Measurements from ENCODE around the gene NR1H2. TPM values are rescaled to one million over a fixed set of nuclear protein-coding genes. Genes with fewer than 3 reads are reported as not detected.

NR1H2 gene
- total and polyA plus RNA-seq, 2 experiments from 2014 or later: 32.9 to 70.2 TPM

DNA sequence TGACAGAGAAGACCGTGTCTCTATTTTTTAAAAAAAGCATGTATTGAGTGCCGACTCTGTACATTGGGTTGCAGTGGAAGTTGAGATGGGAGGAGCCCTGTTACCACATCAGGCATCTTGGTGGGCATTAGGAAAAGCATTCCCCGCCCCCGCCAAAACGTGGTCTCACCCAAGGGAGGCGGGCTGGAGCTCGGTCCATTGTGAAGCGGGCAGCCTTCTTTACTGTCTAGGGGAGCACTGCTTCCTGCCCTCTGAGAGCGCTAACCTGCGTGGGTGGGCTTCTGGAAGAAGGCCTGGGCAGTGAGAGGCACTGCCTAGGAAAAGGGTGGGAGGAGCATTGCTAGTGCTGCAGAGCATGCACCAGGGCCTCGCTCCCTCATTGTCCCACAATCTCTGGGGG is 3.9 kb downstream of the NR1H2 start:
- TF ChIP-seq ZNF331 (CRISPR knock-in tag; IDR thresholded peaks at IDR 0.05; ENCODE audit: low read depth): no peak
- no peak for TF ChIP-seq CREB1 (CRISPR knock-in tag; IDR thresholded peaks at IDR 0.05; ENCODE audit: low read depth)
- TF ChIP-seq, protein P1, sequence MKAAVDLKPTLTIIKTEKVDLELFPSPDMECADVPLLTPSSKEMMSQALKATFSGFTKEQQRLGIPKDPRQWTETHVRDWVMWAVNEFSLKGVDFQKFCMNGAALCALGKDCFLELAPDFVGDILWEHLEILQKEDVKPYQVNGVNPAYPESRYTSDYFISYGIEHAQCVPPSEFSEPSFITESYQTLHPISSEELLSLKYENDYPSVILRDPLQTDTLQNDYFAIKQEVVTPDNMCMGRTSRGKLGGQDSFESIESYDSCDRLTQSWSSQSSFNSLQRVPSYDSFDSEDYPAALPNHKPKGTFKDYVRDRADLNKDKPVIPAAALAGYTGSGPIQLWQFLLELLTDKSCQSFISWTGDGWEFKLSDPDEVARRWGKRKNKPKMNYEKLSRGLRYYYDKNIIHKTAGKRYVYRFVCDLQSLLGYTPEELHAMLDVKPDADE (IDR thresholded peaks at IDR 0.05): no peak
- no peak for TF ChIP-seq EZH2phosphoT487 (IDR thresholded peaks at IDR 0.05; ENCODE audit: unreplicated experiment)
- TF ChIP-seq, protein P2, sequence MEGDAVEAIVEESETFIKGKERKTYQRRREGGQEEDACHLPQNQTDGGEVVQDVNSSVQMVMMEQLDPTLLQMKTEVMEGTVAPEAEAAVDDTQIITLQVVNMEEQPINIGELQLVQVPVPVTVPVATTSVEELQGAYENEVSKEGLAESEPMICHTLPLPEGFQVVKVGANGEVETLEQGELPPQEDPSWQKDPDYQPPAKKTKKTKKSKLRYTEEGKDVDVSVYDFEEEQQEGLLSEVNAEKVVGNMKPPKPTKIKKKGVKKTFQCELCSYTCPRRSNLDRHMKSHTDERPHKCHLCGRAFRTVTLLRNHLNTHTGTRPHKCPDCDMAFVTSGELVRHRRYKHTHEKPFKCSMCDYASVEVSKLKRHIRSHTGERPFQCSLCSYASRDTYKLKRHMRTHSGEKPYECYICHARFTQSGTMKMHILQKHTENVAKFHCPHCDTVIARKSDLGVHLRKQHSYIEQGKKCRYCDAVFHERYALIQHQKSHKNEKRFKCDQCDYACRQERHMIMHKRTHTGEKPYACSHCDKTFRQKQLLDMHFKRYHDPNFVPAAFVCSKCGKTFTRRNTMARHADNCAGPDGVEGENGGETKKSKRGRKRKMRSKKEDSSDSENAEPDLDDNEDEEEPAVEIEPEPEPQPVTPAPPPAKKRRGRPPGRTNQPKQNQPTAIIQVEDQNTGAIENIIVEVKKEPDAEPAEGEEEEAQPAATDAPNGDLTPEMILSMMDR (conservative IDR thresholded peaks at IDR 0.05; ENCODE audit: low read depth in 2 of 2): no peak
- TF ChIP-seq POLR2AphosphoS5 (IDR thresholded peaks at IDR 0.05; ENCODE audit: low read depth): no peak
- TF ChIP-seq, protein P3, sequence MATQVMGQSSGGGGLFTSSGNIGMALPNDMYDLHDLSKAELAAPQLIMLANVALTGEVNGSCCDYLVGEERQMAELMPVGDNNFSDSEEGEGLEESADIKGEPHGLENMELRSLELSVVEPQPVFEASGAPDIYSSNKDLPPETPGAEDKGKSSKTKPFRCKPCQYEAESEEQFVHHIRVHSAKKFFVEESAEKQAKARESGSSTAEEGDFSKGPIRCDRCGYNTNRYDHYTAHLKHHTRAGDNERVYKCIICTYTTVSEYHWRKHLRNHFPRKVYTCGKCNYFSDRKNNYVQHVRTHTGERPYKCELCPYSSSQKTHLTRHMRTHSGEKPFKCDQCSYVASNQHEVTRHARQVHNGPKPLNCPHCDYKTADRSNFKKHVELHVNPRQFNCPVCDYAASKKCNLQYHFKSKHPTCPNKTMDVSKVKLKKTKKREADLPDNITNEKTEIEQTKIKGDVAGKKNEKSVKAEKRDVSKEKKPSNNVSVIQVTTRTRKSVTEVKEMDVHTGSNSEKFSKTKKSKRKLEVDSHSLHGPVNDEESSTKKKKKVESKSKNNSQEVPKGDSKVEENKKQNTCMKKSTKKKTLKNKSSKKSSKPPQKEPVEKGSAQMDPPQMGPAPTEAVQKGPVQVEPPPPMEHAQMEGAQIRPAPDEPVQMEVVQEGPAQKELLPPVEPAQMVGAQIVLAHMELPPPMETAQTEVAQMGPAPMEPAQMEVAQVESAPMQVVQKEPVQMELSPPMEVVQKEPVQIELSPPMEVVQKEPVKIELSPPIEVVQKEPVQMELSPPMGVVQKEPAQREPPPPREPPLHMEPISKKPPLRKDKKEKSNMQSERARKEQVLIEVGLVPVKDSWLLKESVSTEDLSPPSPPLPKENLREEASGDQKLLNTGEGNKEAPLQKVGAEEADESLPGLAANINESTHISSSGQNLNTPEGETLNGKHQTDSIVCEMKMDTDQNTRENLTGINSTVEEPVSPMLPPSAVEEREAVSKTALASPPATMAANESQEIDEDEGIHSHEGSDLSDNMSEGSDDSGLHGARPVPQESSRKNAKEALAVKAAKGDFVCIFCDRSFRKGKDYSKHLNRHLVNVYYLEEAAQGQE (IDR thresholded peaks at IDR 0.05; ENCODE audit: unreplicated experiment): no peak
- TF ChIP-seq, protein P4, sequence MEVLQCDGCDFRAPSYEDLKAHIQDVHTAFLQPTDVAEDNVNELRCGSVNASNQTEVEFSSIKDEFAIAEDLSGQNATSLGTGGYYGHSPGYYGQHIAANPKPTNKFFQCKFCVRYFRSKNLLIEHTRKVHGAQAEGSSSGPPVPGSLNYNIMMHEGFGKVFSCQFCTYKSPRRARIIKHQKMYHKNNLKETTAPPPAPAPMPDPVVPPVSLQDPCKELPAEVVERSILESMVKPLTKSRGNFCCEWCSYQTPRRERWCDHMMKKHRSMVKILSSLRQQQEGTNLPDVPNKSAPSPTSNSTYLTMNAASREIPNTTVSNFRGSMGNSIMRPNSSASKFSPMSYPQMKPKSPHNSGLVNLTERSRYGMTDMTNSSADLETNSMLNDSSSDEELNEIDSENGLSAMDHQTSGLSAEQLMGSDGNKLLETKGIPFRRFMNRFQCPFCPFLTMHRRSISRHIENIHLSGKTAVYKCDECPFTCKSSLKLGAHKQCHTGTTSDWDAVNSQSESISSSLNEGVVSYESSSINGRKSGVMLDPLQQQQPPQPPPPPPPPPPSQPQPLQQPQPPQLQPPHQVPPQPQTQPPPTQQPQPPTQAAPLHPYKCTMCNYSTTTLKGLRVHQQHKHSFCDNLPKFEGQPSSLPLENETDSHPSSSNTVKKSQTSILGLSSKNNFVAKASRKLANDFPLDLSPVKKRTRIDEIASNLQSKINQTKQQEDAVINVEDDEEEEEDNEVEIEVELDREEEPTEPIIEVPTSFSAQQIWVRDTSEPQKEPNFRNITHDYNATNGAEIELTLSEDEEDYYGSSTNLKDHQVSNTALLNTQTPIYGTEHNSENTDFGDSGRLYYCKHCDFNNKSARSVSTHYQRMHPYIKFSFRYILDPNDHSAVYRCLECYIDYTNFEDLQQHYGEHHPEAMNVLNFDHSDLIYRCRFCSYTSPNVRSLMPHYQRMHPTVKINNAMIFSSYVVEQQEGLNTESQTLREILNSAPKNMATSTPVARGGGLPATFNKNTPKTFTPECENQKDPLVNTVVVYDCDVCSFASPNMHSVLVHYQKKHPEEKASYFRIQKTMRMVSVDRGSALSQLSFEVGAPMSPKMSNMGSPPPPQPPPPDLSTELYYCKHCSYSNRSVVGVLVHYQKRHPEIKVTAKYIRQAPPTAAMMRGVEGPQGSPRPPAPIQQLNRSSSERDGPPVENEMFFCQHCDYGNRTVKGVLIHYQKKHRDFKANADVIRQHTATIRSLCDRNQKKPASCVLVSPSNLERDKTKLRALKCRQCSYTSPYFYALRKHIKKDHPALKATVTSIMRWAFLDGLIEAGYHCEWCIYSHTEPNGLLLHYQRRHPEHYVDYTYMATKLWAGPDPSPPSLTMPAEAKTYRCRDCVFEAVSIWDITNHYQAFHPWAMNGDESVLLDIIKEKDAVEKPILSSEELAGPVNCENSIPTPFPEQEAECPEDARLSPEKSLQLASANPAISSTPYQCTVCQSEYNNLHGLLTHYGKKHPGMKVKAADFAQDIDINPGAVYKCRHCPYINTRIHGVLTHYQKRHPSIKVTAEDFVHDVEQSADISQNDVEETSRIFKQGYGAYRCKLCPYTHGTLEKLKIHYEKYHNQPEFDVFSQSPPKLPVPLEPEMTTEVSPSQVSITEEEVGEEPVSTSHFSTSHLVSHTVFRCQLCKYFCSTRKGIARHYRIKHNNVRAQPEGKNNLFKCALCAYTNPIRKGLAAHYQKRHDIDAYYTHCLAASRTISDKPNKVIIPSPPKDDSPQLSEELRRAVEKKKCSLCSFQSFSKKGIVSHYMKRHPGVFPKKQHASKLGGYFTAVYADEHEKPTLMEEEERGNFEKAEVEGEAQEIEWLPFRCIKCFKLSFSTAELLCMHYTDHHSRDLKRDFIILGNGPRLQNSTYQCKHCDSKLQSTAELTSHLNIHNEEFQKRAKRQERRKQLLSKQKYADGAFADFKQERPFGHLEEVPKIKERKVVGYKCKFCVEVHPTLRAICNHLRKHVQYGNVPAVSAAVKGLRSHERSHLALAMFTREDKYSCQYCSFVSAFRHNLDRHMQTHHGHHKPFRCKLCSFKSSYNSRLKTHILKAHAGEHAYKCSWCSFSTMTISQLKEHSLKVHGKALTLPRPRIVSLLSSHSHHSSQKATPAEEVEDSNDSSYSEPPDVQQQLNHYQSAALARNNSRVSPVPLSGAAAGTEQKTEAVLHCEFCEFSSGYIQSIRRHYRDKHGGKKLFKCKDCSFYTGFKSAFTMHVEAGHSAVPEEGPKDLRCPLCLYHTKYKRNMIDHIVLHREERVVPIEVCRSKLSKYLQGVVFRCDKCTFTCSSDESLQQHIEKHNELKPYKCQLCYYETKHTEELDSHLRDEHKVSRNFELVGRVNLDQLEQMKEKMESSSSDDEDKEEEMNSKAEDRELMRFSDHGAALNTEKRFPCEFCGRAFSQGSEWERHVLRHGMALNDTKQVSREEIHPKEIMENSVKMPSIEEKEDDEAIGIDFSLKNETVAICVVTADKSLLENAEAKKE (CRISPR knock-in tag; IDR thresholded peaks at IDR 0.05): no peak
- TF ChIP-seq STAT1 (IDR thresholded peaks at IDR 0.05; ENCODE audit: unreplicated experiment): no peak
- no peak for TF ChIP-seq ZNF114 (CRISPR knock-in tag; IDR thresholded peaks at IDR 0.05)
- no peak for TF ChIP-seq NANOG (IDR thresholded peaks at IDR 0.05; ENCODE audit: borderline replicate concordance)
- no peak for TF ChIP-seq JUNB (IDR thresholded peaks at IDR 0.05; ENCODE audit: unreplicated experiment)
- no peak for TF ChIP-seq EZH2 (IDR thresholded peaks at IDR 0.05; ENCODE audit: low read depth, unreplicated experiment)
- DNase-seq (ENCODE audit: low spot score) (no peak), ATAC-seq (no peak)
- Histone ChIP-seq H4K20me1 (replicated peaks; ENCODE audit: insufficient read depth) (peaks cover 4% of the 10 kb centered on the region), H3K4me1 (ENCODE audit: insufficient read depth) (peaks cover 11% of the 10 kb centered on the region), H3K27me3 (ENCODE audit: insufficient read depth) (no peaks in the 10 kb centered on the region), H2AFZ (no peak overlapping the region), H3F3A (replicated peaks; ENCODE audit: low read depth) (peaks cover 14% of the 10 kb centered on the region), H3K4me3 (no peak overlapping the region), H3K27ac (ENCODE audit: low read depth) (no peak overlapping the region), H3K36me3 (ENCODE audit: insufficient read depth) (peaks cover 9% of the 10 kb centered on the region; the same call in 1 of the 2 replicates), H3K79me2 (replicated peaks; ENCODE audit: insufficient read depth) (peaks cover 7% of the 10 kb centered on the region), H3K4me2 (no peak overlapping the region), H3K9me2 (ENCODE audit: insufficient read depth) (no peaks in the 10 kb centered on the region)
- Mint-ChIP-seq H3K4me1 (peaks cover 13% of the 10 kb centered on the region), H3K4me3 (no peak overlapping the region), H3K36me3 (ENCODE audit: low read depth) (peaks cover 39% of the 10 kb centered on the region), H3K27ac (no peak overlapping the region), H3K9me3 (peaks cover 6% of the 10 kb centered on the region; the same call in 1 of the 3 replicates), H3K27me3 (ENCODE audit: insufficient read depth, low read depth, poor library complexity) (peaks cover 23% of the 10 kb centered on the region)

All from GM23338 (cell line).